COLO829 (cell line): ENCODE results near the gene ASNS.
"Not testable (repeated sequence)": the region's sequence is repeated elsewhere in the genome, so short reads cannot be mapped to it uniquely, and the experiment has no call there.

Experiments
- DNase-seq: peaks from one replicate; pipeline ENCODE4 v3.0.0; 2012; ENCODE audit warnings: low spot score

The ASNS gene

GRCh38 chr7:97872025-97872669 is at the start of gene ASNS:
Gene ASNS (minus strand): TSS chr7:97872408. CDS start chr7:97869156, 3,252 bp downstream.
- DNase-seq = peak; percentile 71

- not testable (repeated sequence) for DNase-seq
Measured at GRCh38 chr7:97921254-97921653, 49.0 kb upstream of the ASNS start.

GRCh38 chr7:97915267-97915666 is 43.1 kb upstream of the ASNS start:
- not testable (repeated sequence) for DNase-seq

GRCh38 chr7:97912294-97912693 is 40.1 kb upstream of the ASNS start:
- not testable (repeated sequence) for DNase-seq

GRCh38 chr7:97896893-97897292 is 24.7 kb upstream of the ASNS start:
- DNase-seq = not testable (repeated sequence)

GRCh38 chr7:97891721-97892120 is 19.5 kb upstream of the ASNS start:
- not testable (repeated sequence) for DNase-seq

- not testable (repeated sequence) for DNase-seq
Measured at GRCh38 chr7:97879527-97879926, 7.3 kb upstream of the ASNS start.

- DNase-seq = not testable (repeated sequence)
Measured at GRCh38 chr7:97874894-97875293, 2.7 kb upstream of the ASNS start.

- no peak for DNase-seq
Measured at GRCh38 chr7:97873606-97874005, 1.4 kb upstream of the ASNS start.

- DNase-seq = no peak
Measured at GRCh38 chr7:97871659-97872024, 566 bp downstream of the ASNS start.

GRCh38 chr7:97868788-97869187 is 3.4 kb downstream of the ASNS start:
- no peak for DNase-seq

GRCh38 chr7:97868314-97868713 is 3.9 kb downstream of the ASNS start:
- no peak for DNase-seq

GRCh38 chr7:97865104-97865503 is 7.1 kb downstream of the ASNS start:
- DNase-seq = no peak

- DNase-seq = no peak
Measured at GRCh38 chr7:97859606-97860204, 12.5 kb downstream of the ASNS start.

- DNase-seq = no peak
Measured at GRCh38 chr7:97858221-97858620, 14.0 kb downstream of the ASNS start.

- DNase-seq = no peak
Measured at GRCh38 chr7:97857544-97857943, 14.7 kb downstream of the ASNS start.

GRCh38 chr7:97851683-97852082 is 20.5 kb downstream of the ASNS start:
- no peak for DNase-seq

- DNase-seq = not testable (repeated sequence)
Measured at GRCh38 chr7:97850262-97851031, 21.8 kb downstream of the ASNS start.

- DNase-seq = no peak
Measured at GRCh38 chr7:97847791-97848190, 24.4 kb downstream of the ASNS start.

- DNase-seq = no peak
Measured at GRCh38 chr7:97846945-97847344, 25.3 kb downstream of the ASNS start.

- peak; percentile 22 for DNase-seq
Measured at GRCh38 chr7:97845622-97846203, 26.5 kb downstream of the ASNS start.

GRCh38 chr7:97844036-97844435 is 28.2 kb downstream of the ASNS start:
- DNase-seq = no peak
